Fibroblast of lung (primary cell): ENCODE results near the gene B9D1. TPM values are rescaled to one million over a fixed set of nuclear protein-coding genes. Genes with fewer than 3 reads are reported as not detected.

Source experiments
- DNase-seq, 2 donors: peaks; one replicate each; pipeline versions ENCODE4 v3.0.0 to v3.0.0-alpha.2; 2010; ENCODE audit warnings: low read depth in 2 of 2
- H2AFZ ChIP-seq: 2 replicates; pipeline ENCODE4 v1.5.1; 2012; ENCODE audit warnings: low read length, control low read depth, inconsistent platforms
- H3K27ac ChIP-seq: 2 replicates; pipeline ENCODE4 v1.5.1; 2011; ENCODE audit warnings: low read length, control low read depth; ENCODE audit not compliant: insufficient read depth
- H3K27me3 ChIP-seq: 2 replicates; pipeline ENCODE4 v1.5.1; 2011; ENCODE audit warnings: mild to moderate bottlenecking, low read length; ENCODE audit not compliant: control insufficient read depth, insufficient read depth
- H3K36me3 ChIP-seq: 2 replicates; pipeline ENCODE4 v1.5.1; 2011; ENCODE audit warnings: low read length; ENCODE audit not compliant: control insufficient read depth, insufficient read depth
- H3K4me1 ChIP-seq: 2 replicates; pipeline ENCODE4 v1.5.1; 2011; ENCODE audit warnings: low read length; ENCODE audit not compliant: control insufficient read depth, insufficient read depth; ENCODE audit errors: extremely low read depth
- H3K4me2 ChIP-seq: 2 replicates; pipeline ENCODE4 v1.5.1; 2011; ENCODE audit warnings: low read length, control low read depth; ENCODE audit not compliant: insufficient read depth; ENCODE audit errors: extremely low read depth
- H3K4me3 ChIP-seq, 4 experiments: fragments of 200-600 bp in 1 of 4; sonication (generic) in 1 of 4; replicated peaks in 1 of 4; 2 replicates each; pipeline ENCODE4 v1.5.1; 2011 to 2016; ENCODE audit warnings: low read length in 4 of 4, low read depth in 3 of 4, mild to moderate bottlenecking in 3 of 4, control low read depth in 2 of 4, inconsistent platforms in 1 of 4, mixed read lengths in 1 of 4; ENCODE audit not compliant: insufficient read depth in 1 of 4; ENCODE audit errors: control extremely low read depth in 1 of 4
- H3K79me2 ChIP-seq: 2 replicates; pipeline ENCODE4 v1.5.1; 2012; ENCODE audit warnings: mild to moderate bottlenecking, low read length, inconsistent platforms; ENCODE audit not compliant: control insufficient read depth, insufficient read depth
- H3K9ac ChIP-seq: 2 replicates; pipeline ENCODE4 v1.5.1; 2011; ENCODE audit warnings: mild to moderate bottlenecking, low read length, control low read depth; ENCODE audit not compliant: insufficient read depth
- H3K9me3 ChIP-seq: 2 replicates; pipeline ENCODE4 v1.5.1; 2012; ENCODE audit warnings: low read depth, low read length; ENCODE audit not compliant: control insufficient read depth, insufficient read depth
- H4K20me1 ChIP-seq: 2 replicates; pipeline ENCODE4 v1.5.1; 2011; ENCODE audit warnings: low read length; ENCODE audit not compliant: control insufficient read depth, insufficient read depth; ENCODE audit errors: extremely low read depth
- EZH2 ChIP-seq: IDR thresholded peaks from 2 replicates; pipeline ENCODE4 v1.5.1; 2012; ENCODE audit warnings: low read length, control low read depth, mild to moderate bottlenecking; ENCODE audit errors: missing control alignments
- polyA plus RNA-seq, 2 donors: library from polyadenylated mRNA; depleted of rRNA in 1 of 2; stranded (reverse) in 1 of 2; unstranded in 1 of 2; fragments of >200 nt; gene quantifications; 2 replicates each; pipeline ENCODE4 v1.2.1, GENCODE V29; 2011 to 2012; ENCODE audit warnings: missing spikeins in 1 of 2
- total RNA-seq: library from RNA; depleted of rRNA; stranded (reverse); fragments of >200 nt; gene quantifications from 2 replicates; pipeline ENCODE4 v1.2.1, GENCODE V29; 2014
- TF ChIP-seq, protein P1 (sequence below), 2 donors: IDR thresholded peaks in 1 of 2; conservative IDR thresholded peaks in 1 of 2; 1 replicate in 1 of 2; 2 replicates in 1 of 2; pipeline ENCODE4 v1.5.1; 2011 to 2012; ENCODE audit warnings: low read length in 2 of 2, control low read depth in 1 of 2, inconsistent platforms in 1 of 2, low read depth in 1 of 2, mild to moderate bottlenecking in 1 of 2

Gene B9D1
- total and polyA plus RNA-seq, 2 donors (not counting 1 experiment from before 2014, with no cell fraction given) = 35.7 to 38.5 TPM

- no peaks in the 10 kb centered on the region for H3K36me3 ChIP-seq
- no peaks in the 10 kb centered on the region for H3K27me3 ChIP-seq
- H3K9ac ChIP-seq = no peak overlapping the region
- peaks cover 14% of the 10 kb centered on the region for H3K4me1 ChIP-seq
- DNase-seq = no peak
- H3K4me2 ChIP-seq = no peak overlapping the region
- H4K20me1 ChIP-seq = no peaks in the 10 kb centered on the region
- H2AFZ ChIP-seq = no peak overlapping the region
- H3K79me2 ChIP-seq = no peaks in the 10 kb centered on the region
- H3K4me3 ChIP-seq = no peak overlapping the region
- TF ChIP-seq, protein P1, sequence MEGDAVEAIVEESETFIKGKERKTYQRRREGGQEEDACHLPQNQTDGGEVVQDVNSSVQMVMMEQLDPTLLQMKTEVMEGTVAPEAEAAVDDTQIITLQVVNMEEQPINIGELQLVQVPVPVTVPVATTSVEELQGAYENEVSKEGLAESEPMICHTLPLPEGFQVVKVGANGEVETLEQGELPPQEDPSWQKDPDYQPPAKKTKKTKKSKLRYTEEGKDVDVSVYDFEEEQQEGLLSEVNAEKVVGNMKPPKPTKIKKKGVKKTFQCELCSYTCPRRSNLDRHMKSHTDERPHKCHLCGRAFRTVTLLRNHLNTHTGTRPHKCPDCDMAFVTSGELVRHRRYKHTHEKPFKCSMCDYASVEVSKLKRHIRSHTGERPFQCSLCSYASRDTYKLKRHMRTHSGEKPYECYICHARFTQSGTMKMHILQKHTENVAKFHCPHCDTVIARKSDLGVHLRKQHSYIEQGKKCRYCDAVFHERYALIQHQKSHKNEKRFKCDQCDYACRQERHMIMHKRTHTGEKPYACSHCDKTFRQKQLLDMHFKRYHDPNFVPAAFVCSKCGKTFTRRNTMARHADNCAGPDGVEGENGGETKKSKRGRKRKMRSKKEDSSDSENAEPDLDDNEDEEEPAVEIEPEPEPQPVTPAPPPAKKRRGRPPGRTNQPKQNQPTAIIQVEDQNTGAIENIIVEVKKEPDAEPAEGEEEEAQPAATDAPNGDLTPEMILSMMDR (conservative IDR thresholded peaks at IDR 0.05 in 1 of 2, IDR thresholded peaks at IDR 0.05 in 1 of 2; ENCODE audit: low read depth in 1 of 2, low read length in 2 of 2) = no peak
- no peak for TF ChIP-seq EZH2
- H3K9me3 ChIP-seq = no peaks in the 10 kb centered on the region
- H3K27ac ChIP-seq = no peak overlapping the region
Measured at GRCh38 chr17:19365499-19365817, 2.9 kb upstream of the B9D1 start.

DNA sequence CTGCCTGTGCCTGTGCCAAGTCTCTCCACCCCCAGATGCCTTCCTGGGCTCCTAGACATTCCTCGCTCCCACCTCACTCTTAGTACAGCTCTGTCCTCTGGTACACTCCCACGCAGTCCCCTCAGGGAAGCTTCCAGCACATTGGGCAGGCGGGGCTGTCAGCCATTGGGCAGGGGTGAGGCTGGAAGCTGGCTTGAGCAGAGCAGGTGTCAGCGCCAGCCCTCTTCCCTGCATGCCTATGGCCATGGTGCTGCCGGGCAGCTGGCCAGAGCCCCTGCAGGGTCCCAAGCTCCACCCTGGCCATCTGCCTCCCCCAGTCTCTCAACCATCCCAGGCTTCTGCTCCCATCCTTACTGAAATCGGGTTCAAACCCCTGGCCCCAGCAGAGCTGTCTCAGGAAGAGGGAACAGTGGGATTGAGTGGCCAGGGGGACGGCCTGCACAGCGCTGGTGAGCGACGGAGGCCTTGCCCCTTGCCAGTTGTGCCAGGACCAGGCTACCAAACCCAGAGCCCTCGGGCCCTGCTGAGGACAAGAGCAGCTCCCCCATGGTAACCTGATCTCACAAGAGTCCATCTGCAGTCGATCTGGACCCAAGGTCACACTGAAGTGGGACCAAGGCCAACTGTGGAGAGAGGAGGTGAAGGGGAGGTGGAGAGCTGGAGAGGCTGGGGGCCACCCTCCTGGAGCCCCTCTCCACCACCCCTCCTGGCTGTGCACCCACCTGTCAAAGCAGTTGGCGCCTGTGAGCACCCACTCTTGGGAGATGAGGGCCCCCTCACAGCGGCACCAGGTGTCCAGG is 2.4 kb upstream of the B9D1 start:
- H3K4me3 ChIP-seq = no peak overlapping the region
- no peak overlapping the region for H3K4me2 ChIP-seq
- no peaks in the 10 kb centered on the region for H4K20me1 ChIP-seq
- DNase-seq = peak in 1 of 2 donors; percentile 57
- H3K79me2 ChIP-seq = no peaks in the 10 kb centered on the region
- H3K4me1 ChIP-seq = peaks cover 12% of the 10 kb centered on the region
- no peak overlapping the region for H3K27ac ChIP-seq
- no peaks in the 10 kb centered on the region for H3K9me3 ChIP-seq
- H3K9ac ChIP-seq = no peak overlapping the region
- TF ChIP-seq EZH2 = no peak
- TF ChIP-seq, protein P1 (conservative IDR thresholded peaks at IDR 0.05 in 1 of 2, IDR thresholded peaks at IDR 0.05 in 1 of 2; ENCODE audit: low read depth in 1 of 2, low read length in 2 of 2) = no peak
- no peaks in the 10 kb centered on the region for H3K27me3 ChIP-seq
- no peaks in the 10 kb centered on the region for H3K36me3 ChIP-seq
- no peak overlapping the region for H2AFZ ChIP-seq

DNA sequence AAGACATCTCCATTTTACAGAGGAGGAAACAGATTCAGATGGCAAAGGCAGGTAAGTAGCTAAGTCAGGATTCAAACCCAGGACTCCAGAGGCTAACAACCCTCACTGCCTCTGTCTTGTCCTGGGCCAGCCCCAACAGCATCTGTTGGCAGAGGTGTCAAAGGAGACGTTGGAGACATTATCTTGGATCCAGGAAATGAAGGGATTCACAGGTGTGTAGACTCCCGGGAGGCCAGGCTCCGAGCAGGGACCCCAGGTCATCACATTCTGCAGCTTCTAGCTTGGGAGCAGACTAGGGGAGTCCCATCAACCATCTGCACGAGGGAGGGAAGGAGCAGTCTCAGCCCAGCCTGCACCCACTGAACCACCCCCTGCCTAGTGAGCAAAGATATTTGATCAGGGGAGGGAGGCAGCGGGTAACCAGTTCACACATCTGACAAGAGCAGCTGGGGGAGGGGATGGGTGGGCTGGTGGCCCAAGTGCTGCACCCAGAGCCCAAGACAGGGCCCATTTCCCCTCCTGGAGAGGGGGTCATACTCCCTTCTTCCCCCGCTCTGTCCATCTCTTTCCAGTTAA is 1.0 kb upstream of the B9D1 start:
- no peak overlapping the region for H3K4me3 ChIP-seq
- TF ChIP-seq EZH2 = no peak
- TF ChIP-seq, protein P1 (conservative IDR thresholded peaks at IDR 0.05 in 1 of 2, IDR thresholded peaks at IDR 0.05 in 1 of 2; ENCODE audit: low read depth in 1 of 2, low read length in 2 of 2) = no peak
- H3K36me3 ChIP-seq = peaks cover 3% of the 10 kb centered on the region
- H3K79me2 ChIP-seq = no peaks in the 10 kb centered on the region
- H3K9me3 ChIP-seq = no peaks in the 10 kb centered on the region
- no peaks in the 10 kb centered on the region for H3K27me3 ChIP-seq
- H3K9ac ChIP-seq = no peak overlapping the region
- no peak overlapping the region for H3K27ac ChIP-seq
- peaks cover 12% of the 10 kb centered on the region for H3K4me1 ChIP-seq
- no peaks in the 10 kb centered on the region for H4K20me1 ChIP-seq
- H2AFZ ChIP-seq = no peak overlapping the region
- no peak for DNase-seq
- H3K4me2 ChIP-seq = no peak overlapping the region
